Measurements from ENCODE around the gene CHCHD10.
A peak's percentile ranks its signal among the peaks of the same experiment; 100 is the strongest.

Gene CHCHD10

GRCh38 chr22:23800297-23801237 is 32.8 kb upstream of the CHCHD10 start:
- H3K27me3 ChIP-seq (ENCODE audit: control insufficient read depth, insufficient read depth, low read length) = no peaks in the 10 kb centered on the region
- H3K4me1 ChIP-seq (ENCODE audit: control insufficient read depth, insufficient read depth, low read length) = no peaks in the 10 kb centered on the region
- no peak overlapping the region for H3K9ac ChIP-seq (ENCODE audit: low read length)
- no peaks in the 10 kb centered on the region for H3K9me3 ChIP-seq (ENCODE audit: control insufficient read depth, low read length)
- peaks cover 5% of the 10 kb centered on the region for H3K36me3 ChIP-seq (ENCODE audit: control insufficient read depth, insufficient read depth, low read length)
- H3K4me3 ChIP-seq (ENCODE audit: low read length) = no peak overlapping the region

- Histone ChIP-seq H3K9me3 (ENCODE audit: control insufficient read depth, low read length) (no peaks in the 10 kb centered on the region), H3K4me3 (ENCODE audit: low read length) (no peak overlapping the region), H3K4me1 (ENCODE audit: control insufficient read depth, insufficient read depth, low read length) (no peaks in the 10 kb centered on the region), H3K36me3 (ENCODE audit: control insufficient read depth, insufficient read depth, low read length) (peaks cover 5% of the 10 kb centered on the region), H3K27me3 (ENCODE audit: control insufficient read depth, insufficient read depth, low read length) (no peaks in the 10 kb centered on the region), H3K9ac (ENCODE audit: low read length) (no peak overlapping the region)
Measured at GRCh38 chr22:23796461-23796860, 28.7 kb upstream of the CHCHD10 start.

- no peaks in the 10 kb centered on the region for H3K27me3 ChIP-seq (ENCODE audit: control insufficient read depth, insufficient read depth, low read length)
- H3K36me3 ChIP-seq (ENCODE audit: control insufficient read depth, insufficient read depth, low read length) = peaks cover 5% of the 10 kb centered on the region
- H3K9me3 ChIP-seq (ENCODE audit: control insufficient read depth, low read length) = no peaks in the 10 kb centered on the region
- peaks cover 4% of the 10 kb centered on the region for H3K4me1 ChIP-seq (ENCODE audit: control insufficient read depth, insufficient read depth, low read length)
- H3K9ac ChIP-seq (ENCODE audit: low read length) = no peak overlapping the region
- no peak overlapping the region for H3K4me3 ChIP-seq (ENCODE audit: low read length)
Measured at GRCh38 chr22:23793326-23793725, 25.6 kb upstream of the CHCHD10 start.

GRCh38 chr22:23791738-23792645 is 24.2 kb upstream of the CHCHD10 start:
- H3K27me3 ChIP-seq (ENCODE audit: control insufficient read depth, insufficient read depth, low read length) = no peaks in the 10 kb centered on the region
- peaks cover 10% of the 10 kb centered on the region for H3K4me1 ChIP-seq (ENCODE audit: control insufficient read depth, insufficient read depth, low read length)
- no peak overlapping the region for H3K9ac ChIP-seq (ENCODE audit: low read length)
- H3K9me3 ChIP-seq (ENCODE audit: control insufficient read depth, low read length) = no peaks in the 10 kb centered on the region
- H3K36me3 ChIP-seq (ENCODE audit: control insufficient read depth, insufficient read depth, low read length) = no peaks in the 10 kb centered on the region
- H3K4me3 ChIP-seq (ENCODE audit: low read length) = no peak overlapping the region

- Histone ChIP-seq H3K36me3 (ENCODE audit: control insufficient read depth, insufficient read depth, low read length) (no peaks in the 10 kb centered on the region), H3K27me3 (ENCODE audit: control insufficient read depth, insufficient read depth, low read length) (no peaks in the 10 kb centered on the region), H3K4me1 (ENCODE audit: control insufficient read depth, insufficient read depth, low read length) (peaks cover 16% of the 10 kb centered on the region), H3K9ac (ENCODE audit: low read length) (no peak overlapping the region), H3K4me3 (ENCODE audit: low read length) (no peak overlapping the region), H3K9me3 (ENCODE audit: control insufficient read depth, low read length) (no peaks in the 10 kb centered on the region)
Measured at GRCh38 chr22:23790819-23791737, 23.3 kb upstream of the CHCHD10 start.

- no peaks in the 10 kb centered on the region for H3K27me3 ChIP-seq (ENCODE audit: control insufficient read depth, insufficient read depth, low read length)
- H3K9ac ChIP-seq (ENCODE audit: low read length) = no peak overlapping the region
- H3K4me1 ChIP-seq (ENCODE audit: control insufficient read depth, insufficient read depth, low read length) = peaks cover 17% of the 10 kb centered on the region
- H3K4me3 ChIP-seq (ENCODE audit: low read length) = no peak overlapping the region
- H3K36me3 ChIP-seq (ENCODE audit: control insufficient read depth, insufficient read depth, low read length) = no peaks in the 10 kb centered on the region
- no peaks in the 10 kb centered on the region for H3K9me3 ChIP-seq (ENCODE audit: control insufficient read depth, low read length)
Measured at GRCh38 chr22:23789638-23790037, 21.9 kb upstream of the CHCHD10 start.

GRCh38 chr22:23789121-23789520 is 21.3 kb upstream of the CHCHD10 start:
- no peak overlapping the region for H3K4me3 ChIP-seq (ENCODE audit: low read length)
- no peaks in the 10 kb centered on the region for H3K36me3 ChIP-seq (ENCODE audit: control insufficient read depth, insufficient read depth, low read length)
- H3K27me3 ChIP-seq (ENCODE audit: control insufficient read depth, insufficient read depth, low read length) = no peaks in the 10 kb centered on the region
- H3K4me1 ChIP-seq (ENCODE audit: control insufficient read depth, insufficient read depth, low read length) = peaks cover 22% of the 10 kb centered on the region
- no peak overlapping the region for H3K9ac ChIP-seq (ENCODE audit: low read length)
- no peaks in the 10 kb centered on the region for H3K9me3 ChIP-seq (ENCODE audit: control insufficient read depth, low read length)

- H3K9ac ChIP-seq (ENCODE audit: low read length) = peak overlapping the region; percentile 96
- peaks cover 31% of the 10 kb centered on the region for H3K4me1 ChIP-seq (ENCODE audit: control insufficient read depth, insufficient read depth, low read length)
Measured at GRCh38 chr22:23787910-23788309, 20.1 kb upstream of the CHCHD10 start.

GRCh38 chr22:23787600-23787896 is 19.8 kb upstream of the CHCHD10 start:
- H3K4me3 ChIP-seq (ENCODE audit: low read length) = peak overlapping the region; percentile 85
- H3K4me1 ChIP-seq (ENCODE audit: control insufficient read depth, insufficient read depth, low read length) = peaks cover 31% of the 10 kb centered on the region
- H3K36me3 ChIP-seq (ENCODE audit: control insufficient read depth, insufficient read depth, low read length) = no peaks in the 10 kb centered on the region
- peak overlapping the region; percentile 96 for H3K9ac ChIP-seq (ENCODE audit: low read length)
- H3K27me3 ChIP-seq (ENCODE audit: control insufficient read depth, insufficient read depth, low read length) = no peaks in the 10 kb centered on the region
- H3K9me3 ChIP-seq (ENCODE audit: control insufficient read depth, low read length) = no peaks in the 10 kb centered on the region

More at GRCh38 chr22:23787910-23788309, 20.1 kb upstream of the CHCHD10 start:
- Histone ChIP-seq H3K27me3 (ENCODE audit: control insufficient read depth, insufficient read depth, low read length) (no peaks in the 10 kb centered on the region), H3K36me3 (ENCODE audit: control insufficient read depth, insufficient read depth, low read length) (no peaks in the 10 kb centered on the region), H3K9me3 (ENCODE audit: control insufficient read depth, low read length) (no peaks in the 10 kb centered on the region), H3K4me3 (ENCODE audit: low read length) (peak overlapping the region; percentile 85)

- no peaks in the 10 kb centered on the region for H3K9me3 ChIP-seq (ENCODE audit: control insufficient read depth, low read length)
- H3K4me3 ChIP-seq (ENCODE audit: low read length) = peak within 1 kb of the TSS; percentile 85
- no peaks in the 10 kb centered on the region for H3K27me3 ChIP-seq (ENCODE audit: control insufficient read depth, insufficient read depth, low read length)
- H3K4me1 ChIP-seq (ENCODE audit: control insufficient read depth, insufficient read depth, low read length) = peaks cover 31% of the 10 kb centered on the region
- H3K9ac ChIP-seq (ENCODE audit: low read length) = peak within 1 kb of the TSS; percentile 96
- H3K36me3 ChIP-seq (ENCODE audit: control insufficient read depth, insufficient read depth, low read length) = no peaks in the 10 kb centered on the region
Measured at GRCh38 chr22:23786752-23787599, 19.2 kb upstream of the CHCHD10 start, which contains the start of gene SMARCB1. Gene SMARCB1, plus strand, starts transcription at chr22:23786966. Its CDS starts 204 bp downstream, at chr22:23787170.

All from mucosa of stomach (tissue), 1 donor.